Chondrocyte (in vitro differentiated cells): Measurements from ENCODE around the gene CDK1. TPM values are rescaled to one million over a fixed set of nuclear protein-coding genes. Genes with fewer than 3 reads are reported as not detected.

Experiments
- DNase-seq: peaks from one replicate; pipeline ENCODE4 v3.0.0; 2021; ENCODE audit warnings: mixed read lengths, low spot score
- H3K27ac Mint-ChIP-seq: one replicate; pipeline ENCODE4 v1.8.0; 2021; ENCODE audit warnings: mild to moderate bottlenecking, moderate library complexity, mixed read lengths; ENCODE audit not compliant: unreplicated experiment
- H3K27me3 Mint-ChIP-seq: 2 replicates; pipeline ENCODE4 v1.8.0; 2021; ENCODE audit warnings: low read depth, mixed read lengths
- H3K36me3 Mint-ChIP-seq: 2 replicates; pipeline ENCODE4 v1.8.0; 2021; ENCODE audit warnings: low read depth, mixed read lengths
- H3K4me1 Mint-ChIP-seq: 2 replicates; pipeline ENCODE4 v1.8.0; 2021; ENCODE audit warnings: low read depth, mild to moderate bottlenecking, mixed read lengths
- H3K4me3 Mint-ChIP-seq: one replicate; pipeline ENCODE4 v1.8.0; 2021; ENCODE audit warnings: mild to moderate bottlenecking, moderate library complexity, mixed read lengths; ENCODE audit not compliant: unreplicated experiment
- H3K9me3 Mint-ChIP-seq: 2 replicates; pipeline ENCODE4 v1.8.0; 2021; ENCODE audit warnings: low read depth, mixed read lengths
- CTCF ChIP-seq: fragments of 200-600 bp; sonication (generic); IDR thresholded peaks from 2 replicates; pipeline ENCODE4 v1.5.0; 2021; ENCODE audit warnings: antibody characterized with exemption, mild to moderate bottlenecking, moderate library complexity
- long read RNA-seq: library from polyadenylated mRNA; stranded (forward); transcript quantifications from one replicate; pipeline ENCODE4 v2.0.0, GENCODE V29; 2021
- total RNA-seq: library from RNA; stranded (reverse); gene quantifications from 3 replicates; pipeline ENCODE4 v1.2.1, GENCODE V29; 2021

CDK1 gene
- total RNA-seq, result 7.6 to 16.7 TPM (median 9.0 TPM) in 3 replicates
- long read RNA-seq, transcript CDK1-203 (8 exons, 1,913 nt), result major isoform, 18 of 23 reads
- long read RNA-seq, partial matches to known transcripts, result 1 of 23 reads
- long read RNA-seq, other reads (novel, unspliced or antisense), result 3 of 23 reads

- Mint-ChIP-seq H3K4me1 (peaks cover 28% of the 10 kb centered on the region), H3K27ac (peak within 1 kb of the TSS; percentile 89), H3K4me3 (peak within 1 kb of the TSS; percentile 97), H3K9me3 (no peaks in the 10 kb centered on the region), H3K27me3 (no peaks in the 10 kb centered on the region), H3K36me3 (no peaks in the 10 kb centered on the region)
- no peak for TF ChIP-seq CTCF
- peak; percentile 99 for DNase-seq
Observed at GRCh38 chr10:60778214-60778970, at the start of gene CDK1. CDK1 (plus strand) TSS chr10:60778478; CDS start chr10:60780166, 1,688 bp downstream.

GRCh38 chr10:60729106-60729505, 49.2 kb upstream of the CDK1 start:
- Mint-ChIP-seq H3K27ac (no peak overlapping the region), H3K4me1 (peaks cover 7% of the 10 kb centered on the region), H3K4me3 (no peak overlapping the region), H3K9me3 (no peaks in the 10 kb centered on the region), H3K27me3 (peaks cover 39% of the 10 kb centered on the region), H3K36me3 (no peaks in the 10 kb centered on the region)
- no peak for DNase-seq
- no peak for TF ChIP-seq CTCF

- no peak for TF ChIP-seq CTCF
- Mint-ChIP-seq H3K4me1 (peaks cover 7% of the 10 kb centered on the region), H3K4me3 (no peak overlapping the region), H3K36me3 (no peaks in the 10 kb centered on the region), H3K9me3 (no peaks in the 10 kb centered on the region), H3K27ac (no peak overlapping the region), H3K27me3 (peaks cover 31% of the 10 kb centered on the region)
- no peak for DNase-seq
Observed at GRCh38 chr10:60731134-60731885, 47.0 kb upstream of the CDK1 start.

GRCh38 chr10:60732198-60732806, 46.0 kb upstream of the CDK1 start:
- Mint-ChIP-seq H3K9me3 (no peaks in the 10 kb centered on the region), H3K27me3 (peaks cover 27% of the 10 kb centered on the region), H3K36me3 (no peaks in the 10 kb centered on the region), H3K27ac (no peak overlapping the region), H3K4me3 (peak overlapping the region; percentile 68), H3K4me1 (peaks cover 7% of the 10 kb centered on the region)
- no peak for TF ChIP-seq CTCF
- DNase-seq, result no peak
